Fibroblast of lung (primary cell): ENCODE data around the gene GDPD2. TPM values are rescaled to one million over a fixed set of nuclear protein-coding genes. Genes with fewer than 3 reads are reported as not detected.
"Not testable (repeated sequence)": the region's sequence is repeated elsewhere in the genome, so short reads cannot be mapped to it uniquely, and the experiment has no call there.

ENCODE experiments used
- DNase-seq, 2 donors: peaks; one replicate each; pipeline versions ENCODE4 v3.0.0 to v3.0.0-alpha.2; 2010; ENCODE audit warnings: low read depth in 2 of 2
- H2AFZ ChIP-seq: 2 replicates; pipeline ENCODE4 v1.5.1; 2012; ENCODE audit warnings: low read length, control low read depth, inconsistent platforms
- H3K27ac ChIP-seq: 2 replicates; pipeline ENCODE4 v1.5.1; 2011; ENCODE audit warnings: low read length, control low read depth; ENCODE audit not compliant: insufficient read depth
- H3K27me3 ChIP-seq: 2 replicates; pipeline ENCODE4 v1.5.1; 2011; ENCODE audit warnings: mild to moderate bottlenecking, low read length; ENCODE audit not compliant: control insufficient read depth, insufficient read depth
- H3K36me3 ChIP-seq: 2 replicates; pipeline ENCODE4 v1.5.1; 2011; ENCODE audit warnings: low read length; ENCODE audit not compliant: control insufficient read depth, insufficient read depth
- H3K4me1 ChIP-seq: 2 replicates; pipeline ENCODE4 v1.5.1; 2011; ENCODE audit warnings: low read length; ENCODE audit not compliant: control insufficient read depth, insufficient read depth; ENCODE audit errors: extremely low read depth
- H3K4me2 ChIP-seq: 2 replicates; pipeline ENCODE4 v1.5.1; 2011; ENCODE audit warnings: low read length, control low read depth; ENCODE audit not compliant: insufficient read depth; ENCODE audit errors: extremely low read depth
- H3K4me3 ChIP-seq, 4 experiments: fragments of 200-600 bp in 1 of 4; sonication (generic) in 1 of 4; replicated peaks in 1 of 4; 2 replicates each; pipeline ENCODE4 v1.5.1; 2011 to 2016; ENCODE audit warnings: low read length in 4 of 4, low read depth in 3 of 4, mild to moderate bottlenecking in 3 of 4, control low read depth in 2 of 4, inconsistent platforms in 1 of 4, mixed read lengths in 1 of 4; ENCODE audit not compliant: insufficient read depth in 1 of 4; ENCODE audit errors: control extremely low read depth in 1 of 4
- H3K79me2 ChIP-seq: 2 replicates; pipeline ENCODE4 v1.5.1; 2012; ENCODE audit warnings: mild to moderate bottlenecking, low read length, inconsistent platforms; ENCODE audit not compliant: control insufficient read depth, insufficient read depth
- H3K9ac ChIP-seq: 2 replicates; pipeline ENCODE4 v1.5.1; 2011; ENCODE audit warnings: mild to moderate bottlenecking, low read length, control low read depth; ENCODE audit not compliant: insufficient read depth
- H3K9me3 ChIP-seq: 2 replicates; pipeline ENCODE4 v1.5.1; 2012; ENCODE audit warnings: low read depth, low read length; ENCODE audit not compliant: control insufficient read depth, insufficient read depth
- H4K20me1 ChIP-seq: 2 replicates; pipeline ENCODE4 v1.5.1; 2011; ENCODE audit warnings: low read length; ENCODE audit not compliant: control insufficient read depth, insufficient read depth; ENCODE audit errors: extremely low read depth
- EZH2 ChIP-seq: IDR thresholded peaks from 2 replicates; pipeline ENCODE4 v1.5.1; 2012; ENCODE audit warnings: low read length, control low read depth, mild to moderate bottlenecking; ENCODE audit errors: missing control alignments
- polyA minus RNA-seq: library from RNA; depleted of rRNA, polyadenylated mRNA; stranded (reverse); fragments of >200 nt; gene quantifications from 2 replicates; pipeline ENCODE4 v1.2.3, GENCODE V29; 2011; ENCODE audit warnings: low replicate concordance
- polyA plus RNA-seq, 2 donors: library from polyadenylated mRNA; depleted of rRNA in 1 of 2; stranded (reverse) in 1 of 2; unstranded in 1 of 2; fragments of >200 nt; gene quantifications; 2 replicates each; pipeline ENCODE4 v1.2.1, GENCODE V29; 2011 to 2012; ENCODE audit warnings: missing spikeins in 1 of 2
- total RNA-seq: library from RNA; depleted of rRNA; stranded (reverse); fragments of >200 nt; gene quantifications from 2 replicates; pipeline ENCODE4 v1.2.1, GENCODE V29; 2014
- TF ChIP-seq, protein P1 (sequence below), 2 donors: IDR thresholded peaks in 1 of 2; conservative IDR thresholded peaks in 1 of 2; 1 replicate in 1 of 2; 2 replicates in 1 of 2; pipeline ENCODE4 v1.5.1; 2011 to 2012; ENCODE audit warnings: low read length in 2 of 2, control low read depth in 1 of 2, inconsistent platforms in 1 of 2, low read depth in 1 of 2, mild to moderate bottlenecking in 1 of 2

GDPD2 gene, protein sequence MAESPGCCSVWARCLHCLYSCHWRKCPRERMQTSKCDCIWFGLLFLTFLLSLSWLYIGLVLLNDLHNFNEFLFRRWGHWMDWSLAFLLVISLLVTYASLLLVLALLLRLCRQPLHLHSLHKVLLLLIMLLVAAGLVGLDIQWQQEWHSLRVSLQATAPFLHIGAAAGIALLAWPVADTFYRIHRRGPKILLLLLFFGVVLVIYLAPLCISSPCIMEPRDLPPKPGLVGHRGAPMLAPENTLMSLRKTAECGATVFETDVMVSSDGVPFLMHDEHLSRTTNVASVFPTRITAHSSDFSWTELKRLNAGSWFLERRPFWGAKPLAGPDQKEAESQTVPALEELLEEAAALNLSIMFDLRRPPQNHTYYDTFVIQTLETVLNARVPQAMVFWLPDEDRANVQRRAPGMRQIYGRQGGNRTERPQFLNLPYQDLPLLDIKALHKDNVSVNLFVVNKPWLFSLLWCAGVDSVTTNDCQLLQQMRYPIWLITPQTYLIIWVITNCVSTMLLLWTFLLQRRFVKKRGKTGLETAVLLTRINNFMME
- total RNA-seq: not detected in 2 replicates
- polyA plus RNA-seq: not detected in 2 replicates
- polyA plus RNA-seq (2012): 0.21 TPM in 1 of 2 replicates, not detected in the other
- polyA minus RNA-seq: not detected in 2 replicates

DNA sequence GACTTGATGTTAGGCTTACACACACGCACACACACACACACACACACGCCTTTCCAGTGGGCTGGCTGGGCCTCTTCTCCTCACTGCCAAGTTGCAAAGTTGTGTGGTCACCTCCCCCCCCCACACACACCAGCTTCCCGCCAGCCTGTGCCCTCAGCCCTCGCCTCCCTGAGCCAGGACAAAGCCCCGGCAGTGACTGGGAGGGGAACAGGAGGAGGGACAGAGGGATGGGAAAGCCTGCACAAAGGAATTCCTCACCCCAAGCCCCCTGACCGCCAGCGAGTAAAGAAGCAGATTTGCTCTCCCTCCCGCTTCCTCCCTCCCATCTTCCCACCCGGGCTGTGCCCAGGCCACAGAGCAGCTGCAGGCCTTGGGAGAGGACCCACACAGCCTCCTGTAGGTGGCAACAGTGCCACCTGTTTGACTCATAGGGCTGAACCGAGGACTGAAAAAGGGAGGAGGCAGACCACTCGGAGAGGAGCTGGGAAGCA, at the start of gene GDPD2:
Gene GDPD2 (plus strand): TSS at position 464 of the 491 bp plus-strand sequence. CDS start 1,671 bp downstream, outside the sequence.
- DNase-seq: peak; percentile 40 to 49
- Histone ChIP-seq H3K36me3 (no peaks in the 10 kb centered on the region), H3K9me3 (no peaks in the 10 kb centered on the region), H3K4me2 (no peak within 1 kb of the TSS), H3K4me1 (no peaks in the 10 kb centered on the region), H3K79me2 (no peaks in the 10 kb centered on the region), H3K27ac (no peak within 1 kb of the TSS), H2AFZ (no peak within 1 kb of the TSS), H3K4me3 (no peak within 1 kb of the TSS), H3K9ac (no peak within 1 kb of the TSS), H4K20me1 (no peaks in the 10 kb centered on the region), H3K27me3 (no peaks in the 10 kb centered on the region)
- TF ChIP-seq, protein P1, sequence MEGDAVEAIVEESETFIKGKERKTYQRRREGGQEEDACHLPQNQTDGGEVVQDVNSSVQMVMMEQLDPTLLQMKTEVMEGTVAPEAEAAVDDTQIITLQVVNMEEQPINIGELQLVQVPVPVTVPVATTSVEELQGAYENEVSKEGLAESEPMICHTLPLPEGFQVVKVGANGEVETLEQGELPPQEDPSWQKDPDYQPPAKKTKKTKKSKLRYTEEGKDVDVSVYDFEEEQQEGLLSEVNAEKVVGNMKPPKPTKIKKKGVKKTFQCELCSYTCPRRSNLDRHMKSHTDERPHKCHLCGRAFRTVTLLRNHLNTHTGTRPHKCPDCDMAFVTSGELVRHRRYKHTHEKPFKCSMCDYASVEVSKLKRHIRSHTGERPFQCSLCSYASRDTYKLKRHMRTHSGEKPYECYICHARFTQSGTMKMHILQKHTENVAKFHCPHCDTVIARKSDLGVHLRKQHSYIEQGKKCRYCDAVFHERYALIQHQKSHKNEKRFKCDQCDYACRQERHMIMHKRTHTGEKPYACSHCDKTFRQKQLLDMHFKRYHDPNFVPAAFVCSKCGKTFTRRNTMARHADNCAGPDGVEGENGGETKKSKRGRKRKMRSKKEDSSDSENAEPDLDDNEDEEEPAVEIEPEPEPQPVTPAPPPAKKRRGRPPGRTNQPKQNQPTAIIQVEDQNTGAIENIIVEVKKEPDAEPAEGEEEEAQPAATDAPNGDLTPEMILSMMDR (conservative IDR thresholded peaks at IDR 0.05 in 1 of 2, IDR thresholded peaks at IDR 0.05 in 1 of 2; ENCODE audit: low read depth in 1 of 2, low read length in 2 of 2): no peak

DNA sequence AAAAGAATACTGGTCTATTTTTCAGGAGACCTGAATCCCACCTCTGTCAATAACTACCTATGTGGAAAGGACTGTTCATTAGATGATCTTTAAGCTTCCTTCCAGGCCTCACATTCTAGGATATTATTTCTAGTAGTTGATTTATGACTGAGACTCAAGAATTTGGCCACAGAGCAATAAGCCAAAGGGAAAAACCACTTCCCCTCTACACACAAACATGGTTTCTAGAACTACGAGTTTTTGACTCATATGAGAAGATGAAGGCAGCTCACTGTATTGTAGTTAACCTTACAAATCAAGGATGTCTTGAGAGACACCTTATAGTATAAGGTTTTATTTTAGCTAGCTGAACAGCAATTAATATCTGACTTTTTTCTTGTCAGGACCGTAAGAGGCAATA, 36.9 kb upstream of the GDPD2 start:
- H2AFZ ChIP-seq: no peak overlapping the region
- H3K36me3 ChIP-seq: no peaks in the 10 kb centered on the region
- no peaks in the 10 kb centered on the region for H4K20me1 ChIP-seq
- peak; percentile 1 to 63 for DNase-seq
- H3K9ac ChIP-seq: no peak overlapping the region
- H3K9me3 ChIP-seq: no peaks in the 10 kb centered on the region
- H3K27me3 ChIP-seq: no peaks in the 10 kb centered on the region
- no peaks in the 10 kb centered on the region for H3K79me2 ChIP-seq
- TF ChIP-seq EZH2: no peak
- TF ChIP-seq, protein P1 (conservative IDR thresholded peaks at IDR 0.05 in 1 of 2, IDR thresholded peaks at IDR 0.05 in 1 of 2; ENCODE audit: low read depth in 1 of 2, low read length in 2 of 2): no peak
- no peak overlapping the region for H3K4me2 ChIP-seq
- no peak overlapping the region for H3K27ac ChIP-seq
- H3K4me3 ChIP-seq: no peak overlapping the region
- no peaks in the 10 kb centered on the region for H3K4me1 ChIP-seq

DNA sequence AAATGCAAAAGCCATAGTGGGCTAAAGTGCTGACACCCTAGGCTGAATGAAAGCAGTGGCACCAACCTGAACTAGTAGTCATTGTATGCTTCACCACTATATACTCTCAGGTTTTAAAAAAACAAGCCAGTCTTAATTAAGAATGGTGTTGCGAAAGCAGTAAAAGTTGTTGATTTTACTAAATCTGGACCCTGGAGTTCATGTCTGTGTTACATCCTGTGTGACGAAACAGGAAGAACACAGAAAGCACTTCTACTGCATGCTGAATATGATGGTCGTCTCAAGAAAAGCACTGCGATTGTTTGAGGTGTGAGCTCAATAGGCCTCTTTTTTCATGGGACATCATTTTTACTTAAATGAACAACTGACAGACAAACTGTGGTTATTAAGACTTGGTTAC, 24.2 kb upstream of the GDPD2 start:
- no peaks in the 10 kb centered on the region for H3K79me2 ChIP-seq
- H3K27me3 ChIP-seq: no peaks in the 10 kb centered on the region
- H2AFZ ChIP-seq: no peak overlapping the region
- H3K9ac ChIP-seq: no peak overlapping the region
- TF ChIP-seq, protein P1 (conservative IDR thresholded peaks at IDR 0.05 in 1 of 2, IDR thresholded peaks at IDR 0.05 in 1 of 2; ENCODE audit: low read depth in 1 of 2, low read length in 2 of 2): no peak
- no peak for TF ChIP-seq EZH2
- no peaks in the 10 kb centered on the region for H3K36me3 ChIP-seq
- no peak overlapping the region for H3K27ac ChIP-seq
- peak; percentile 23 to 25 for DNase-seq
- H3K4me2 ChIP-seq: no peak overlapping the region
- no peak overlapping the region for H3K4me3 ChIP-seq
- H3K9me3 ChIP-seq: no peaks in the 10 kb centered on the region
- no peaks in the 10 kb centered on the region for H4K20me1 ChIP-seq
- H3K4me1 ChIP-seq: no peaks in the 10 kb centered on the region

DNA sequence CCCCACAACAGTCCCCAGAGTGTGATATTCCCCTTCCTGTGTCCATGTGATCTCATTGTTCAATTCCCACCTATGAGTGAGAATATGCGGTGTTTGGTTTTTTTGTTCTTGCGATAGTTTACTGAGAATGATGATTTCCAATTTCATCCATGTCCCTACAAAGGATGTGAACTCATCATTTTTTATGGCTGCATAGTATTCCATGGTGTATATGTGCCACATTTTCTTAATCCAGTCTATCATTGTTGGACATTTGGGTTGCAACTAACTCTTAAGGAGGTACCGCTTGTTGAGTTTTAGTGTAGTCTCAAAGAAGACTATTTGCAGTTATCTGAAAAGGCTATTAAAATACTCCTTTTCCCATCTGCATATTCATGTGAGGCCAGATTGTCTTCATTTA, 22.9 kb upstream of the GDPD2 start:
- H3K36me3 ChIP-seq: not testable (repeated sequence)

More for the DNA sequence above, 22.9 kb upstream of the GDPD2 start:
- not testable (repeated sequence) for H2AFZ ChIP-seq, H3K27me3 ChIP-seq, H3K9me3 ChIP-seq, H3K4me2 ChIP-seq, H3K4me1 ChIP-seq, H3K9ac ChIP-seq, H3K4me3 ChIP-seq, H3K27ac ChIP-seq, H4K20me1 ChIP-seq, DNase-seq, H3K79me2 ChIP-seq
